ENCODE data around the gene FAM117B. TPM values are rescaled to one million over a fixed set of nuclear protein-coding genes. Genes with fewer than 3 reads are reported as not detected.

FAM117B gene
- total and polyA plus RNA-seq, 2 of the 8 experiments (the other 6 are each of a cell fraction or from before 2014, with no cell fraction given): 3.9 to 22.6 TPM

DNA sequence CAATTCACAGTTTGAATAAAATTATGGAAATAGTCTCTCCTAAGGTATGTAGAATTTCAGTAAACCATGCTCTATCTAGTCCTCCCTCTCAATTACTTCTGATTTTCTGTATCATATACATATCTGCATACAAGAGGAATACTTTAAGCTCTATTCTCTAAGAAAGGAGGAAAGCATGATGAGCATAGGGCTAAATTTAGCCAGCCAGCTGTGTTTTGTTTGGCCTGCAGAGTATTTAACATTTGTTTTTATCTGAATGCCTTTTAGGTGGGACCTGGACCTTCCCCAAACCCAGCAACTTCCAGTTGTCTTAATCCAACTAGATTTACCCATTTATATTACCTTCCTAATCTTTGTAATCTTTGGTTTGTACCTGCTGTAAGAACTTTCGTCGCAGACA lies 42.2 kb upstream of the FAM117B start:
- no peak overlapping the region for H3K4ac ChIP-seq (replicated peaks; ENCODE audit: insufficient read length, low read depth, low read length)
- no peak overlapping the region for H3K56ac ChIP-seq (replicated peaks; ENCODE audit: insufficient read length, low read depth, low read length)
- H3K27me3 ChIP-seq (replicated peaks in 1 of 4; ENCODE audit: control insufficient read depth in 3 of 4, extremely low read depth in 1 of 4, insufficient read depth in 3 of 4, low read length in 3 of 4): no peaks in the 10 kb centered on the region
- H3K14ac ChIP-seq (ENCODE audit: insufficient read length): no peak overlapping the region
- no peak overlapping the region for H2BK120ac ChIP-seq (replicated peaks; ENCODE audit: low read depth, low read length)
- H2BK20ac ChIP-seq (ENCODE audit: low read length): no peak overlapping the region
- no peak overlapping the region for H2AFZ ChIP-seq (ENCODE audit: low read length)
- H3K4me2 ChIP-seq (ENCODE audit: insufficient read depth in 1 of 2, low read depth in 2 of 2, low read length in 2 of 2): no peak overlapping the region
- no peaks in the 10 kb centered on the region for H3K23me2 ChIP-seq (ENCODE audit: low read depth, low read length)
- CTCF ChIA-PET (ENCODE audit: partially characterized antibody): interaction anchor here (0.8 to 1.3 kb wide), 5 partner anchors 9 to 279 kb away, joined by 3 to 5 read pairs (median 5); partner anchors contain the start of gene ICA1L
- TF ChIP-seq SUZ12 (IDR thresholded peaks at IDR 0.05; ENCODE audit: low read length) (no peak), SP4 (IDR thresholded peaks at IDR 0.05; ENCODE audit: low read length) (no peak), JUND (IDR thresholded peaks at IDR 0.05; ENCODE audit: low read length) (no peak), CREB1 (IDR thresholded peaks at IDR 0.05) (no peak), SP2 (IDR thresholded peaks at IDR 0.05; ENCODE audit: low read length) (no peak), HDAC2 (IDR thresholded peaks at IDR 0.05; ENCODE audit: borderline replicate concordance in 1 of 2, low read depth in 2 of 2, low read length in 2 of 2) (no peak), EP300 (IDR thresholded peaks at IDR 0.05; ENCODE audit: borderline replicate concordance in 1 of 2, low read depth in 2 of 2, low read length in 2 of 2) (no peak), CHD1 (IDR thresholded peaks at IDR 0.05; ENCODE audit: low read depth, low read length) (no peak), SIN3A (conservative IDR thresholded peaks at IDR 0.05 in 1 of 2, IDR thresholded peaks at IDR 0.05 in 1 of 2; ENCODE audit: low read depth in 1 of 2, low read length in 2 of 2) (no peak), CBX5 (IDR thresholded peaks at IDR 0.05; ENCODE audit: low read depth, low read length) (no peak)
- TF ChIP-seq, protein P1, sequence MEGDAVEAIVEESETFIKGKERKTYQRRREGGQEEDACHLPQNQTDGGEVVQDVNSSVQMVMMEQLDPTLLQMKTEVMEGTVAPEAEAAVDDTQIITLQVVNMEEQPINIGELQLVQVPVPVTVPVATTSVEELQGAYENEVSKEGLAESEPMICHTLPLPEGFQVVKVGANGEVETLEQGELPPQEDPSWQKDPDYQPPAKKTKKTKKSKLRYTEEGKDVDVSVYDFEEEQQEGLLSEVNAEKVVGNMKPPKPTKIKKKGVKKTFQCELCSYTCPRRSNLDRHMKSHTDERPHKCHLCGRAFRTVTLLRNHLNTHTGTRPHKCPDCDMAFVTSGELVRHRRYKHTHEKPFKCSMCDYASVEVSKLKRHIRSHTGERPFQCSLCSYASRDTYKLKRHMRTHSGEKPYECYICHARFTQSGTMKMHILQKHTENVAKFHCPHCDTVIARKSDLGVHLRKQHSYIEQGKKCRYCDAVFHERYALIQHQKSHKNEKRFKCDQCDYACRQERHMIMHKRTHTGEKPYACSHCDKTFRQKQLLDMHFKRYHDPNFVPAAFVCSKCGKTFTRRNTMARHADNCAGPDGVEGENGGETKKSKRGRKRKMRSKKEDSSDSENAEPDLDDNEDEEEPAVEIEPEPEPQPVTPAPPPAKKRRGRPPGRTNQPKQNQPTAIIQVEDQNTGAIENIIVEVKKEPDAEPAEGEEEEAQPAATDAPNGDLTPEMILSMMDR (IDR thresholded peaks at IDR 0.05; ENCODE audit: control extremely low read depth in 1 of 3, insufficient read depth in 1 of 3, low read depth in 1 of 3, low read length in 3 of 3): no peak
- H3K23ac ChIP-seq (ENCODE audit: insufficient read length): no peak overlapping the region
- H2BK5ac ChIP-seq (ENCODE audit: low read depth, low read length): no peak overlapping the region
- H3K18ac ChIP-seq (ENCODE audit: extremely low read depth, low read length): no peak overlapping the region
- no peaks in the 10 kb centered on the region for H4K20me1 ChIP-seq (replicated peaks in 1 of 2; ENCODE audit: control insufficient read depth in 1 of 2, insufficient read depth in 2 of 2, low read length in 2 of 2)
- H3K9ac ChIP-seq (replicated peaks in 1 of 4; ENCODE audit: extremely low read depth in 1 of 4, low read depth in 3 of 4, low read length in 3 of 4): no peak overlapping the region
- H2BK15ac ChIP-seq (ENCODE audit: low read length): no peak overlapping the region
- no peak overlapping the region for H4K5ac ChIP-seq (ENCODE audit: insufficient read length, low read depth, low read length)
- H3K9me3 ChIP-seq (ENCODE audit: insufficient read depth in 2 of 2, low read depth in 1 of 2, low read length in 1 of 2): no peaks in the 10 kb centered on the region
- H3K27ac ChIP-seq (ENCODE audit: low read depth, low read length): no peak overlapping the region
- no peaks in the 10 kb centered on the region for H3K79me1 ChIP-seq (ENCODE audit: low read depth, low read length)
- no peak overlapping the region for H4K91ac ChIP-seq (replicated peaks; ENCODE audit: insufficient read length, low read length)
- no peaks in the 10 kb centered on the region for H3K79me2 ChIP-seq (ENCODE audit: control insufficient read depth in 1 of 2, insufficient read depth in 2 of 2, low read length in 2 of 2)
- WGBS, 2 experiments (ENCODE audit: extremely low coverage in 1 of 2, insufficient coverage in 1 of 2, insufficient read length in 1 of 2, insufficient replicate concordance in 2 of 2, low coverage in 1 of 2, low lambda C conversion rate in 2 of 2, missing lambda C conversion rate in 1 of 2): 91% methylated on average over 2 of the region's 2 CpGs; no CpG with 5 or more reads in 1 of the 2 experiments
- FAIRE-seq (no peak), DNase-seq (ENCODE audit: low read depth in 1 of 2, low spot score in 2 of 2) (no peak)
- POLR2A ChIA-PET (ENCODE audit: partially characterized antibody): interaction anchor here (1.1 kb wide), 1 partner anchor 10 kb away, joined by 3 read pairs; no protein-coding TSS in a partner anchor
- no peak overlapping the region for H2BK12ac ChIP-seq (ENCODE audit: low read depth, low read length)
- H2AK5ac ChIP-seq (ENCODE audit: low read depth, low read length): no peak overlapping the region
- no peak overlapping the region for H4K8ac ChIP-seq (ENCODE audit: extremely low read depth, insufficient read depth, low read length)
- H3K4me1 ChIP-seq (replicated peaks in 1 of 4; ENCODE audit: control insufficient read depth in 3 of 4, insufficient read depth in 4 of 4, low read length in 3 of 4): peaks cover 0 to 8% (median 4%) of the 10 kb centered on the region in 4 experiments; a peak in 4 of 7 replicates
- H3K36me3 ChIP-seq (ENCODE audit: control insufficient read depth in 2 of 4, insufficient read depth in 4 of 4, low read length in 3 of 4): no peaks in the 10 kb centered on the region
- no peak overlapping the region for H3K4me3 ChIP-seq (ENCODE audit: extremely low read depth in 1 of 4, insufficient read depth in 2 of 4, low read depth in 3 of 4, low read length in 4 of 4)

All from H1 (cell line).